ENCODE data around the gene FBXL5. TPM values are rescaled to one million over a fixed set of nuclear protein-coding genes. Genes with fewer than 3 reads are reported as not detected.

The FBXL5 gene
- total RNA-seq, 1 donor from 2014 or later: 102 TPM

DNA sequence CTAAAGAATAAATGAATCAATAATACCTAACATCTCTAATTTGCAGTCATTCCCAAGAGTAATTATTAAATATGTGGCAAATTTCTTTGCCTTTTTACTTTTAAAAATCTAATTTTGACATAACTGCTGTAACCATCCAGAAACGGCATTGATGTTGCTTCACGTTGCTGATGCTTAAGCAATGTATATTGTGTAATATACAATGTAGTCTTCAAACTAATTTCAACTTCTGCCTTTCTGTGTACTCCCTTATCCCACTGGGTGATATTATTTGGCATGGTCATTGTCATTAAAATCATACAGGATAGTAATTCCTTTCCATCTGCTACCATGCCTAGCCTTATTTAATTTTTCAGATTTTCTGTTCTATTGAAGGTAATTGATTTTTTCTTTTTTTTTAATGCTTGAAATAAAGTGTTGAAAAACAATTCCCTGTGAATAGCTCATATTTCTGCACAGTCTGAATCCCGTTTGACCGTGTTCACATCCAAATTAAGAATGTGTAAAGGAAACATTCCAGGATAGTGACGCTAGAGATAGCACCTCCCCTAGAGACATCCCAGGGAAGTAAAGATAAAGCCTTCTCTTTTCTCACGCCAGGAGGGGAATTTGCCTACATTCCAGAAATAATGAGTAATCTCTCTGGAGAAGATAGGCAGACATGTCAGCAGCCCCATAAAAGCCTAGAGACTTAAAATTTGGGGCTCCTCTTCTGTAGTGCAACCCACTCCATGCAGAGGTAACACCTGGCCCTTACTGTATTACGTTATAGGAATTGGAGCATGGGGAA, 35.1 kb upstream of the FBXL5 start:
- Histone ChIP-seq H3K36me3 (ENCODE audit: control insufficient read depth, insufficient read depth, low read length) (no peaks in the 10 kb centered on the region), H3K4me3 (ENCODE audit: low read depth, low read length) (no peak overlapping the region), H3K27me3 (ENCODE audit: control insufficient read depth, insufficient read depth, low read length) (no peaks in the 10 kb centered on the region)
- TF ChIP-seq, protein P1, sequence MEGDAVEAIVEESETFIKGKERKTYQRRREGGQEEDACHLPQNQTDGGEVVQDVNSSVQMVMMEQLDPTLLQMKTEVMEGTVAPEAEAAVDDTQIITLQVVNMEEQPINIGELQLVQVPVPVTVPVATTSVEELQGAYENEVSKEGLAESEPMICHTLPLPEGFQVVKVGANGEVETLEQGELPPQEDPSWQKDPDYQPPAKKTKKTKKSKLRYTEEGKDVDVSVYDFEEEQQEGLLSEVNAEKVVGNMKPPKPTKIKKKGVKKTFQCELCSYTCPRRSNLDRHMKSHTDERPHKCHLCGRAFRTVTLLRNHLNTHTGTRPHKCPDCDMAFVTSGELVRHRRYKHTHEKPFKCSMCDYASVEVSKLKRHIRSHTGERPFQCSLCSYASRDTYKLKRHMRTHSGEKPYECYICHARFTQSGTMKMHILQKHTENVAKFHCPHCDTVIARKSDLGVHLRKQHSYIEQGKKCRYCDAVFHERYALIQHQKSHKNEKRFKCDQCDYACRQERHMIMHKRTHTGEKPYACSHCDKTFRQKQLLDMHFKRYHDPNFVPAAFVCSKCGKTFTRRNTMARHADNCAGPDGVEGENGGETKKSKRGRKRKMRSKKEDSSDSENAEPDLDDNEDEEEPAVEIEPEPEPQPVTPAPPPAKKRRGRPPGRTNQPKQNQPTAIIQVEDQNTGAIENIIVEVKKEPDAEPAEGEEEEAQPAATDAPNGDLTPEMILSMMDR (IDR thresholded peaks at IDR 0.05; ENCODE audit: insufficient read depth, low read length, severe bottlenecking): no peak
- DNase-seq (ENCODE audit: low read depth) (peak; percentile 91), FAIRE-seq (no peak)

DNA sequence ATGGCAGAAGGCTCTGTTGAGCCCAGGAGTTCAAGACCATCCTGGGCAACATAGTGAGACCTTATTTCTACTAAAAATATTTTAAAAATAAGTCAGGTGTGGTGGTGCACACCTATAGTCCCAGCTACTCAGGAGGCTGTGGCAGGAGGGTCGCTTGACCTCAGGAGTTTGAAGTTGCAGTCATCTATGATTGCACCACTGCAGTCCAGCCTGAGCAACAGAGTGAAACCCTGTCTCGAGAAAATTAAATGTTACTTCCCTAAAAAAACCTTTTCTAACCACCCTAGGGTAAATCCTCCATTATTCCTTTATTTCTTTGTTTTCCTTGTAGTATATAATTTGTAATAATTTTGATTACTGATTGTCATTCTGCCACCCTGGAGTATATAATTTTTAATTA, 34.4 kb upstream of the FBXL5 start:
- TF ChIP-seq, protein P1 (IDR thresholded peaks at IDR 0.05; ENCODE audit: insufficient read depth, low read length, severe bottlenecking): no peak
- no peaks in the 10 kb centered on the region for H3K27me3 ChIP-seq (ENCODE audit: control insufficient read depth, insufficient read depth, low read length)
- FAIRE-seq (no peak), DNase-seq (ENCODE audit: low read depth) (no peak)
- no peak overlapping the region for H3K4me3 ChIP-seq (ENCODE audit: low read depth, low read length)
- H3K36me3 ChIP-seq (ENCODE audit: control insufficient read depth, insufficient read depth, low read length): peaks cover 2% of the 10 kb centered on the region

DNA sequence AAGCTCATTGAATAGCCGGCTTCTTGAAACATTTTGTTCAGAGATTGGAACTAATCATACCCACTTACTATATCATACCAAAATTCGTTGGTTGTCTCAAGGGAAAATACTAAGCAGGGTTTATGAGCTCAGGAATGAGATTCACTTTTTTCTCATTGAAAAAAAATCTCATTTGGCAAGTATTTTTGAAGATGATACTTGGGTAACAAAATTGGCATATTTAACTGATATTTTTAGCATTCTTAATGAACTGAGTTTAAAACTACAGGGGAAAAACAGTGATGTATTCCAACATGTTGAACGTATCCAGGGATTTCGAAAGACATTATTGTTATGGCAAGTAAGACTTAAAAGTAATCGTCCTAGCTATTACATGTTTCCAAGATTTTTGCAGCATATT, 32.9 kb upstream of the FBXL5 start:
- TF ChIP-seq, protein P1 (IDR thresholded peaks at IDR 0.05; ENCODE audit: insufficient read depth, low read length, severe bottlenecking): no peak
- peaks cover 3% of the 10 kb centered on the region for H3K36me3 ChIP-seq (ENCODE audit: control insufficient read depth, insufficient read depth, low read length)
- FAIRE-seq (no peak), DNase-seq (ENCODE audit: low read depth) (no peak)
- no peak overlapping the region for H3K4me3 ChIP-seq (ENCODE audit: low read depth, low read length)
- H3K27me3 ChIP-seq (ENCODE audit: control insufficient read depth, insufficient read depth, low read length): no peaks in the 10 kb centered on the region

DNA sequence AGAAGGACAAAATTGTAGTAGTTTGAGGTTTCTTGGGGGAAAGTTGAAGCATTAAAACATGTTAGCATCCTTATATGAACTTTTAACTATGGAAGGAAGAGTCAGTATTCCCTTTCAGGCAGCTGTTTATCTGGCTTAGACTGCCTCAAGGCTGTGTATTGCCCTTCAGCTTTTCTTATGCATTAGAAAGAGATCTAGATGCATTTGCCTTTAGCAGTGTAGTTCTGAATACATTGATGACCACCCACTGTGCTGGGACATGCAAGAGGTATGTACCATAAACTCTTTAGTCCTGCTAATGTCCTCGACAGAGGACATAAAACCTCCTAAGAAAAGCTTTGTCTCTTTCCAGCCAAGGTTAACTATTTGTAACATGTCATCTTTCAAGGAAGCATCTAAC, 29.3 kb upstream of the FBXL5 start:
- FAIRE-seq (no peak), DNase-seq (ENCODE audit: low read depth) (no peak)
- Histone ChIP-seq H3K27me3 (ENCODE audit: control insufficient read depth, insufficient read depth, low read length) (no peaks in the 10 kb centered on the region), H3K4me3 (ENCODE audit: low read depth, low read length) (no peak overlapping the region), H3K36me3 (ENCODE audit: control insufficient read depth, insufficient read depth, low read length) (peaks cover 3% of the 10 kb centered on the region)
- TF ChIP-seq, protein P1 (IDR thresholded peaks at IDR 0.05; ENCODE audit: insufficient read depth, low read length, severe bottlenecking): no peak

DNA sequence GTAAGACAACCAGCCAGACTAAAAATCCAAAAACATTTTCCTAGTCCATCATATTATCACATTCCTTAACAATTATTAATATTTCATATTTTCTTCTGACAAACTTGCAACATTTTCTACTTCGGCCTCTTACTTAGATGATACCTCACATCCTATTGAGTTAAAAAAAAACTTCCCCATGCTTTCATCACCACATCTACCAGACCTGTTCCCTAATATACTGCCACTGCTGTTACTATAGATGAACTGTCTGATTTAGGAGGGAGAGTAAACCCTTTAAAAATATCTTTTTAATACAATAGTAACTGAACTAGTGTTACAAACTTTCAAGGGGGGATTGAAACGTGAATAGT, 28.0 kb upstream of the FBXL5 start:
- no peak for DNase-seq (ENCODE audit: low read depth)
- H3K27me3 ChIP-seq (ENCODE audit: control insufficient read depth, insufficient read depth, low read length): no peaks in the 10 kb centered on the region
- FAIRE-seq: no peak
- TF ChIP-seq, protein P1 (IDR thresholded peaks at IDR 0.05; ENCODE audit: insufficient read depth, low read length, severe bottlenecking): no peak
- peak overlapping the region; percentile 92 for H3K4me3 ChIP-seq (ENCODE audit: low read depth, low read length)
- H3K36me3 ChIP-seq (ENCODE audit: control insufficient read depth, insufficient read depth, low read length): peaks cover 3% of the 10 kb centered on the region

Data from bronchial epithelial cell (primary cell).